GM12872 (cell line): ENCODE data around the gene CYP46A1.

Experiments used
- TF ChIP-seq, protein P1 (sequence below): IDR thresholded peaks from 3 replicates; pipeline ENCODE4 v1.5.1; 2011; ENCODE audit warnings: low read depth, mild to moderate bottlenecking, low read length, moderate library complexity; ENCODE audit not compliant: insufficient read depth

CYP46A1 gene

DNA sequence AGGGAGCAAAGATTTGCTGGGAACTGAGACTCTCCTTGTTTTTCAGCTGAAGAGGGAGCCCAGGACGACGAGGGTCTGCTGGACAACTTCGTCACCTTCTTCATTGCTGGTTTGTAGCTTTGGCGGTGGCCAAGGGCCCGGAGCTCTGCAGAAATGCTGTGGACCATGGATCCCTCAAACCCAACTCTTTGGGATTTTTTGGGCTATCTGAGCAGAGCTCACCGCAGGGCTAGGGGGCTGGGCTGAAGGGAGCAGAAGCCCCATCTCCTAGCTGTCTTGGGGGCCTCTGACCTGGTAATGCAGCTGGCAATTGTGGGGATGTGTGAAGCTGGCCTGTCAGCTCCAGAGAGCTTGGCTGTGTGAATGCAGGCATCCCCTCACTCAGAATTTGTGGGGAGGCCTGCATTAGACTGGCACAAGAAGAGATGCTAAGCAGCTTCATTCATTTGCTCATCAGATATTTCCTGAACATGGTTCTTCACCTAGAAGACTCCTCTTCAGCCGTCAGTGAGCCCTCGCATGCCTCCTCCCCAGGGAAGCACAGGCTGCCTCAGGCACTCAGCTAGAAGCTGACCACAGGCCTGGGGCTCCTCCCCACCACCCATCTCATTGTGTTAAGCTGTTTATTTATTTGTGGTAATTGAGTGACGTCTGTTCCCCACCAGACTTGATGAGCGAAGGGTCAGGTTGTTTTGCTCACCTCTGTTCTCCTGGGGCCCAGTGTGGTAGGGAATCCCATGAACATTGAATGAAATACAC, 32.2 kb downstream of the CYP46A1 start:
- TF ChIP-seq, protein P1, sequence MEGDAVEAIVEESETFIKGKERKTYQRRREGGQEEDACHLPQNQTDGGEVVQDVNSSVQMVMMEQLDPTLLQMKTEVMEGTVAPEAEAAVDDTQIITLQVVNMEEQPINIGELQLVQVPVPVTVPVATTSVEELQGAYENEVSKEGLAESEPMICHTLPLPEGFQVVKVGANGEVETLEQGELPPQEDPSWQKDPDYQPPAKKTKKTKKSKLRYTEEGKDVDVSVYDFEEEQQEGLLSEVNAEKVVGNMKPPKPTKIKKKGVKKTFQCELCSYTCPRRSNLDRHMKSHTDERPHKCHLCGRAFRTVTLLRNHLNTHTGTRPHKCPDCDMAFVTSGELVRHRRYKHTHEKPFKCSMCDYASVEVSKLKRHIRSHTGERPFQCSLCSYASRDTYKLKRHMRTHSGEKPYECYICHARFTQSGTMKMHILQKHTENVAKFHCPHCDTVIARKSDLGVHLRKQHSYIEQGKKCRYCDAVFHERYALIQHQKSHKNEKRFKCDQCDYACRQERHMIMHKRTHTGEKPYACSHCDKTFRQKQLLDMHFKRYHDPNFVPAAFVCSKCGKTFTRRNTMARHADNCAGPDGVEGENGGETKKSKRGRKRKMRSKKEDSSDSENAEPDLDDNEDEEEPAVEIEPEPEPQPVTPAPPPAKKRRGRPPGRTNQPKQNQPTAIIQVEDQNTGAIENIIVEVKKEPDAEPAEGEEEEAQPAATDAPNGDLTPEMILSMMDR = no peak

GRCh38 chr14:99716850-99717681, 33.0 kb downstream of the CYP46A1 start:
- TF ChIP-seq, protein P1 = no peak

- TF ChIP-seq, protein P1 = no peak
Observed at GRCh38 chr14:99717682-99718013, 33.5 kb downstream of the CYP46A1 start.

- TF ChIP-seq, protein P1 = no peak
Observed at GRCh38 chr14:99718031-99718810, 34.1 kb downstream of the CYP46A1 start.

DNA sequence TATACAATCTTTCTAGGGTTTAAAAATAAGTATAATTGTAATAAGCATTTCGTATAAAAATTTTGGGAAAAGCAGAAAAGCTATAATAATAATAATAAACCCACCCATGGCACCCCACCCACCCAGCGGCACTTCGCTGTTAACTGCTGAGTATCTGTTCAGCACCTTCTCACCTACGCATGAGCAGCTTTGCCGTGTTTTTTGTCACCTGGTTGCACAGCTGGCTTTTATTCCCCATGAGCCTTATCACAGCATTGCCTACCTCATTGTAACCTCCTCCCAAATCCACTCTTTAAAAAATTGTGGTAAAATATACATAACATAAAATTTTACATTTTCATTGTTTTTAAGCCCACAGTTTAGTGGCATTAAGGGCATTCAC, 34.7 kb downstream of the CYP46A1 start:
- TF ChIP-seq, protein P1 = no peak

DNA sequence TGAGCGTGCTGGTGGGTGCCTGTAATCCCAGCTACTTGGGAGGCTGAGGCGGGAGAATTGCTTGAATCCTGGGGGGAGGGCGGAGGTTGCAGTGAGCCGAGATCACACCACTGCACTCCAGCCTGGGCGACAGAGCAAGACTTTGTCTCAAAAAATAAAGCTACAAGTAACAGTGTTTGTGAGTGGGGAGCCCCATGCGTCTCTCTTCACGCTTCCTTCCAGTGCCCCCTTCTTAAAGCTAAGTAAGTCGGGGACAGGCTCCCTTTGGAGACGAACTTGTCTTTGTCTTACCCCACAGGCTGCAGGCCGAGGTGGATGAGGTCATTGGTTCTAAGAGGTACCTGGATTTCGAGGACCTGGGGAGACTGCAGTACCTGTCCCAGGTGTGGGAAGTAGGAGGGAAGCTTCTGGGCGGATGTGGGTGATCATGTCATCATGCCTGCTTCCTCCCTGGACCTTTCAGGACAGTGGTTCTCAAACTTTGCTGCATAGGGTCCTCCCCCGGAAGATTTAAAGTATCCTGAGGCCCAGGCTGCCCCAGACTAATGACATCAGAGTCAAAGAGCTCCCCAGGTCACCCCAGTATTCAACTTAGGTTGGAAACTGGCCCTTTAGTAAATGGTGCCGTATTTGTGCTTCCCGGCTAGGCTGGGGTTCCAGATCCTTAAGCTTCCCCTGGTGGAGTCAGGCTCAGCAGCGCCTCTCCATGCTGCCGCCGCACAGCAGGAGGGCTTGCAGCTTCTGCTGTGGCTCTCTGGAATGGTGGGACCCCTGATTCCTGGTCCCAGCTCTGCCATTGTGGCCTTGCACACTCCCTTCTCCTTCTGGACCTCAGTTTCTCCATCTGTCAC, 37.1 kb downstream of the CYP46A1 start:
- TF ChIP-seq, protein P1 = no peak
